Activated CD8-positive, alpha-beta memory T cell treated with anti-CD3 and anti-CD28 coated beads, Interleukin-2, amount 50 U/mL, for 1 hour (primary cell): ENCODE measurements around the gene UBC.

Experiments used
- DNase-seq: peaks from one replicate; pipeline ENCODE4 v3.0.0-alpha.2; 2020; ENCODE audit errors: extremely low read depth

UBC gene

DNA sequence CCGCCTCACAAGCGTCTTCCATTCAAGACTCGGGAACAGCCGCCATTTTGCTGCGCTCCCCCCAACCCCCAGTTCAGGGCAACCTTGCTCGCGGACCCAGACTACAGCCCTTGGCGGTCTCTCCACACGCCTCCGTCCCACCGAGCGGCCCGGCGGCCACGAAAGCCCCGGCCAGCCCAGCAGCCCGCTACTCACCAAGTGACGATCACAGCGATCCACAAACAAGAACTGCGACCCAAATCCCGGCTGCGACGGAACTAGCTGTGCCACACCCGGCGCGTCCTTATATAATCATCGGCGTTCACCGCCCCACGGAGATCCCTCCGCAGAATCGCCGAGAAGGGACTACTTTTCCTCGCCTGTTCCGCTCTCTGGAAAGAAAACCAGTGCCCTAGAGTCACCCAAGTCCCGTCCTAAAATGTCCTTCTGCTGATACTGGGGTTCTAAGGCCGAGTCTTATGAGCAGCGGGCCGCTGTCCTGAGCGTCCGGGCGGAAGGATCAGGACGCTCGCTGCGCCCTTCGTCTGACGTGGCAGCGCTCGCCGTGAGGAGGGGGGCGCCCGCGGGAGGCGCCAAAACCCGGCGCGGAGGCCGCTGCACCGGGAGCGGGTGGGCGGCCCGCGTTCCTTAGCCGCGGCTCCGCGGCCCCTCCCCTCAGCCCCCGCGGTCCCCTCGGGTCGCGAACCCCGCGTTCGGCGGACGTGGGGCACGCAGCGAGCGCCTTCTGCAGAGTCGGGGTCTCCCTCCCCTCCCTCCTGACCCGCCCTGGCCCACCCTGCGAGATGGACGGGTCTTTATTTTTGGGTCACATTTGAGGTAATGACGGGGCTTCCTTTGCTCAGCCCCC, at the start of gene UBC:
TSS of gene UBC (minus strand) at position 259 of the 847 bp plus-strand sequence. CDS start 879 bp downstream, outside the sequence.
- DNase-seq, result peak; percentile 92

GRCh38 chr12:124963211-124963610, 48.8 kb upstream of the UBC start:
- DNase-seq, result no peak

GRCh38 chr12:124961055-124961454, 46.6 kb upstream of the UBC start:
- no peak for DNase-seq

DNA sequence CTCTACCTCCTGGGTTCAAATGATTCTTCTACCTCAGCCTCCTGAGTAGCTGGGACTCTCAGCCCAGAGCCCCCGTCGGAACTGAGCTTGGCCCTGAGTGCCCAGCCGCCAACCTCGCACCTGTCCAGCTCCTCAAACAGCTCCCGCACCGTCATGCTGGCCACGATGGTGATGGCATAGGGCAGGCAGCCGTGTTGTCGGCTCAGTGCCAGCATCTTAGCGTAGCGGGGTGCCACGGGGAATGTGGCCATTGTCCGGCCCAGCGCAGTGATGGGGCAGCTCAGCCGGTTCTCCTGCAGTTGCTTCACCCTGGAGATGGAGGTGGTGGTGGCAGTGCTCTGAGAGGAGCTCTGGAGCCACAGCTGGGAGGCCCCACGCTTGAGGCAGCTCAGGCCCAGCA, 42.1 kb upstream of the UBC start:
- no peak for DNase-seq

DNA sequence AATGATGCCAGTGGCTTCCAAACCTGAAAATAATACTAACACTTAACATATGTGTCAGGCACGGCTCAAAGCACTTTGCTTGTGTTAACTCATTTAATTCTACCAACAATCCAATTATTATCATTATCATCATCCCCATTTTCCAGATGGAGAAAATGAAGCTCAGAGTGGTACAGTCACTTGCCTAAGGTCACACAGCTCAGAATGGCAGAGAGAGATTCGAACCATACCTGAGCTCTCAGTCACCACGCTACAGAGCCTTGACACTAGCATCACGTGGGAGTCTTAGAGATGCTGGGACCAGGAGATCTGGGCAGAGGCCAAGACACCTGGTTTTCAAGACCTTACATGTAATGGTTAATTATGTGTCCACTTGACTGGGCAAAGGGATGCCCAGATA, 40.3 kb upstream of the UBC start:
- DNase-seq, result no peak

DNA sequence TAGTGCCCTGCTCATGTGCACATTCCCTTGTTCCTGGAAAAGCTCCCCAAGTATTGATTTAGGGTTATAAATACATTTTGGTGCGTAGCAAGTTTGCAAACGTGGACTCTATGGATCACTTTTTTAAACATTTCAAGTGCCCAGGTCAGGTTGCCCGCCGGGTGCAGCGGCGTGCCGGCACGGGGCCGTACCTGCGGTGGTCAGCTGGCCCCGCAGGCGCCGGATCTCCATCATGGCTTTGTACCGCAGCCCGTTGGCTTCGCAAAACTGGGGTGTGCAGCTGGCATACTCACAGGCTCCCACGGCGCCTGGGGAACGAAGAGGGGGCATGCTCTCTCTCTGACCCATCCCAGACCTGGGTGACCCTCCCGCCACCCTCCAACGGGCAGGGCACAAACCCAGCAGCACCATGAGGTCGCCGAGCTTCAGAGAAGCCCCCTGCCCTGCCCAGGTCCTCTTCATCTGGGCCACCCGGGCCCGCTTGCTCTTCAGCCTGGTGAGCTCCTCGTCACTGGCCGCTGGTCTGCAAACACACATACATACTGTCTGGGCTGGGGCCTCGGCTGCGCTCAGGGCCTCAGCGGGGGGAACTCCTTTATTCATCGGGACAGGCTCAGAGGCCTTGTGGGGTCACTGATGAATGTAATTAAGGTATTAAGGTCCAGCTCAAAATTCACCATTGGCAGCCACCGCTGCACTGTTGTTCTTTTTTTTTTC, 39.4 kb upstream of the UBC start:
- no peak for DNase-seq

DNA sequence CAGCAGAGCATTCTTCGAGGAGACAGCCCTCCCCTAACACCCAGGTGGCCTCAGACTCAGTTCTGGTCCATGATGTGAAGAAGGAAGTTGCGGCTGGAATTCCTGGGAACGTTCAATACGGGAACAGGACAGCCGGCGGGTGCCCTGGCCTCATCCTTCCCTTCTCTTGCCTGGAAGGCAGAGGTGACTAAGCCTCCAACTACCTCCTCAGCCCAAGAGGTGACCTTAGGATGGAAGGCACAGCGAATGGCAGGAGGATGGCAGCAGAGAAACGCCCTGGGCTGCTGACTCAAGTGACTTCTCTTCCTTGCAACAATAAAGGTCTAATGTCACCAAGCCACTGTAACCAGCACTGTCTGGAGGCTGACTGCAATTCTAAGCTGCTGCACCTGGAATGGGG, 38.4 kb upstream of the UBC start:
- no peak for DNase-seq

DNA sequence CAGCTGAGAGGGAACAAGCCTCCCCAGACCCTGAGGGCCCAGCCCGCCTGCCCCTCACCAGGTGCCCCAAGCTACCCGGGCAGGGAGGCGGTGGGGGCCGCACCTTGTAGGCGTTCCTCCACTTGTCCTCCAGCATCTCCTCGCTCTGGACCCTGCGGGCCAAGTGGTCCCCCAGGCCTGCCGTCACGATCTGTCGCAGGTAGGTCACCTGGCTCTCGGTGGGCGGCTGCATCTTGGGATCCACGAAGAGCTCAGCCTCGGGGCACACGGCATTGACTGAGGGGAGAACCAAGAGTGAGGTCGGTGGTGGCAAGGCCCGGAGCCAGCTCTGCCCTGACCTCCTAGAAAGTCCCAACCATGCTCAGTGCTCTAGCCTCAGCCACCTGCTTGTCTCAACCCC, 37.8 kb upstream of the UBC start:
- no peak for DNase-seq

GRCh38 chr12:124949779-124950728, 35.6 kb upstream of the UBC start:
- DNase-seq, result no peak

DNA sequence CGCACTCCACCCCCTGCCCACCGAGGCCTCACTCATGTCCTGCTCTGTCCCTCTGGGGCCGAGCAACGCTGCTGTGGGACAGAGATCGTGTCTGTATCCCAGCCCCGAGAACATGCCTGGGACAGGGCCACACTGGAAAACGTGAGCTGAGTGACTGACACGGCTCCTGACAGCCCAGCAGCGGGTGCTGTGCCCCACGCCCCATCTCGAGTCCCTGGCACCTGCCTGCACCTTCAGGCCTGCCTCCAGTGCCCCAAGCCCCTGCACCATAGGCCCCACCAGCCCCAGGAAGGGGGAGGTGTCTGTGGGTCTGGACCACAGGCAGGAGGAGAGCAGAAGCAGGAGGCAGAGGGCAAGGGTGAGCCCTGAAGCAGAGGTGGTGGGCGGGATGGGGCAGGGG, 34.6 kb upstream of the UBC start:
- DNase-seq, result no peak

DNA sequence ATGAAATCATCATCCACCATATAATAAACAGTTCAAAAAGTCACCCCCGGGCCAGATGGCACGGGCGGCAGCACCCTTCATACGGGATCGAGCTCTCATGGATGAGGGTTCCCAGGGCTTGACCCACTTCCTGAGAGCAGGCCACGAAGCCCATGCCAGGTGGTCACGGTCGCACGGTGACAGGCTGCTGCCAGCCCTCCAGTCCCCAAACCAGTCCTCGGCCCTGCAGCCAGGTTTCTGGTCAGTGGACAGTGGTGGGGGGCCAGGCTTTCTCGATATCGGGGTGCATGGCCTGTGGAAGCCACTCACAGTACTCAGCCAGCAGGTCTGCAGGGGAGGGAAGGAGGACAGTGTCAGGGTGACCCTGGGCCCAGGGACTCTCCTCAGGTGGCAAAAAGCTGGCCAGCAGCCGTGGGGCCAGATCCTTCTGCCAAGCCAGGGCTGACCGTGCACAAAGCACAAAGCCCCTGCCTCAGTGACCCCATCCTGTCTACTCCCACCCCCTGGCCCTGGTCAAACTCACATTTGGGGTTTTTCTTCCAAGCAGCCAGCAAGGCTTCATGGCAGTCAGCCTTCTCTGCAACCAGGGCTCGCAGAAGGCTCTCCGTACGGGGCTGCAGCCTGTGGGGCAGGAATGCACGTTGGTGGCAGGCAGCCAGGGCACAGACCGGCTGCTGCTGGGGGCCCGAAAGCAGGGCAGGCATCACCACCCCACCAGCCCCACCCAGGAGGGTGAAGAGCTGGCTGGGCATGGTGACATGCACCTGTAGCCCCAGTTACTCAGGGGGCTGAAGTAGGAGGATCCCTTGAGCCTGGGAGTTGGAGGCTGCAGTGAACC, 33.3 kb upstream of the UBC start:
- no peak for DNase-seq

- DNase-seq, result no peak
These were observed 32.6 kb upstream of the UBC start for GRCh38 chr12:124947013-124947412.

DNA sequence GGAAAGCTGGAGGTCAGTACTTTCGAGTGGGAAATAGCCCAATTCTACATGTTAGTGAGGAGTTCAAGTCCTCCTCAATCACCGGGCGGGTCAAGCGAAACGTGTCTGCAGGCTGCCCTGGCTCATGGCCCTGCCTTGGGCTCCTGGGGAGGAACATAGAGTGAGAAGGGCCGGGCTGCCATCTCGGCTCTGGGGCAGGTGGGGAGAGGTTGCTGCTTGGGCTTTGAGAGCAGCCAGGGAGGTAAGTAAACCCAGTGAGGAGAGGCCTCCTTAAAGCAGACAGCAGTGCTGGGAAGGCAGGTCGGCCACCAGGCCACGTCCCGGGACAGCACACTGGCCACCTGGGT, 32.0 kb upstream of the UBC start:
- DNase-seq, result no peak

DNA sequence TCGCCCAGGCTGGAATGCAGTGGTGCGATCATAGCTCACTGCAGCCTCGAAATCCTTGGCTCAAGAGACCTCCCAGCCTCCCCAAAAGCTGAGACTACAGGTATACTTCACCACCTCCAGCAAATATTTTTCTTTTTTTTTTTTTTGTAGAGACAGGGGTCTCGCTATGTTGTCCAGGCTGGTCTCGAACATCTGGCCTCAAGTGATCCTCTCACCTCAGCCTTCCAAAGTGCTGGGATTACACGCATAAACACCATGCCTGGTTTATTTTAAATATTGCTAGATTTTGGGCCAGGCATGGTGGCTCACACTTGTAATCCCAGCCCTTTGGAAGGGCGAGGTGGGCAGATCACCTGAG, 26.7 kb upstream of the UBC start:
- no peak for DNase-seq

- peak; percentile 57 for DNase-seq
These were observed 26.1 kb upstream of the UBC start for GRCh38 chr12:124940393-124941169.

DNA sequence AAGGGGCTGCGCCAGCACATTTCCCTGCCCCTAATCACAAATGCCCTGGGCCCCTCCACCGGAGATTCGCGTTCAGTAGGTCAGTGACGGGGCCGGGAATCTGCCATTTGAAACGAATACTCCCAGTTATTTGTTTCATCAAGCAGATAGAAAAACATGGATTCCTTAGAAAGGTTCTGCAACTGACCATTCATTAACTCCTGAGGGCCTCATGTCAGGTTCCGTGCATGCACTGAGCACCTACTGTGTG, 25.6 kb upstream of the UBC start:
- no peak for DNase-seq

- DNase-seq, result peak; percentile 61
These were observed 25.1 kb upstream of the UBC start for GRCh38 chr12:124939421-124940142.

DNA sequence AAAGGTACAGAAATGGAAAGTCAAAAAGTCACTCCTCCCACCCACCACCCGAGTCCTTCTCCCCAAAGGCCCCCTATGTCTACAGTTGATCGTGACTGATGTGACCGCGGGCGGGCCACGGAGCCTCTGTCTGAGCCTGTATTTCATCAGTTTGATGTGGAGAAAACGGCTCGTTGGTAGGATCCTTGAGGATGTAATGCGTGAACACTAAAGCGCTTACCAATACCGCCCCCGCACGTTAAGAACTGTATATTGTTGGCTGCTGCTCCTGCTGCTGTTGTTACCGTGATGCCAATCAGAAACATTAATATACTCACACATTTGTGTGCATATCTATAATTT, 24.6 kb upstream of the UBC start:
- DNase-seq, result peak; percentile 36

DNA sequence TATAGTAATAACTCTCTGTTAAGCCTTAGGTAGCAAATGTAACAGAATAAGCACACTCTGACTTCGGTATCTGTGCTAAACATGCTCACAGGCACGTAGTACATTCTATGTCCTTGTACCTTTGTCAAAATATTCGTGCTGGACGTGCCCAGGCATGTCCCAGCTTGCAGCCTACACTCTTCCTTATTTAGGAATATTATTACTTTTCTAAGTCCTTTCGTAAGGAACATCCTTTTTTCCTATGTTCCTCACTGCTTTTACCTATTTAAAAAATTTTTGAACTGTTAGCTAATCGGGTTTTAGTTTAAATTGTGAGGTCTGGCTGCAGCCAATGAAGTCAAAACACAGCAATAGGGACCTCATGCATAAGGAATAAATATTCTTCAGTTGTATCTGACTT, 24.1 kb upstream of the UBC start:
- no peak for DNase-seq

DNA sequence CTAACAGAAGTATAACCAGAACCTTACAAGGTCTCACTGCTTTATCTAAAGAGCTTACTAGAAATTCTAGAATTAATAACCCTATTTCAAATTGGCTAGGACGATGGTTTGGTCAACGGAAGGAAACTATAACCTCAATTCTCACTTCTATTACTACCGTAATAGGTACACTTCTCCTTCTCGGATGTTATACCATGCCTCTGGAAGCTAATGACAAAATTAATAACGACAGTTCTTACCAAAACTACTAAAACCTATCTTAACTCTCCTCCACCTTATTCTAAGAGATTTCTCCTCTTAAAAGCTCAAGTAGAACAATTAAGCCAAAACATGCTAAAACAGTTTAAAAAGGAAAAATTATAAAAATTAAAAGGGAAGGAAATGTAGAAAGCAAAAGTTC, 23.7 kb upstream of the UBC start:
- DNase-seq, result no peak
